Activated CD8-positive, alpha-beta memory T cell treated with anti-CD3 and anti-CD28 coated beads for 4 hours (primary cell): ENCODE results near the gene AMBRA1.
"Not testable (repeated sequence)": the region's sequence is repeated elsewhere in the genome, so short reads cannot be mapped to it uniquely, and the experiment has no call there.

ENCODE experiments used
- DNase-seq, 2 donors: peaks; one replicate each; pipeline ENCODE4 v3.0.0-alpha.2; 2020; ENCODE audit warnings: low read depth in 2 of 2

Gene AMBRA1

DNA sequence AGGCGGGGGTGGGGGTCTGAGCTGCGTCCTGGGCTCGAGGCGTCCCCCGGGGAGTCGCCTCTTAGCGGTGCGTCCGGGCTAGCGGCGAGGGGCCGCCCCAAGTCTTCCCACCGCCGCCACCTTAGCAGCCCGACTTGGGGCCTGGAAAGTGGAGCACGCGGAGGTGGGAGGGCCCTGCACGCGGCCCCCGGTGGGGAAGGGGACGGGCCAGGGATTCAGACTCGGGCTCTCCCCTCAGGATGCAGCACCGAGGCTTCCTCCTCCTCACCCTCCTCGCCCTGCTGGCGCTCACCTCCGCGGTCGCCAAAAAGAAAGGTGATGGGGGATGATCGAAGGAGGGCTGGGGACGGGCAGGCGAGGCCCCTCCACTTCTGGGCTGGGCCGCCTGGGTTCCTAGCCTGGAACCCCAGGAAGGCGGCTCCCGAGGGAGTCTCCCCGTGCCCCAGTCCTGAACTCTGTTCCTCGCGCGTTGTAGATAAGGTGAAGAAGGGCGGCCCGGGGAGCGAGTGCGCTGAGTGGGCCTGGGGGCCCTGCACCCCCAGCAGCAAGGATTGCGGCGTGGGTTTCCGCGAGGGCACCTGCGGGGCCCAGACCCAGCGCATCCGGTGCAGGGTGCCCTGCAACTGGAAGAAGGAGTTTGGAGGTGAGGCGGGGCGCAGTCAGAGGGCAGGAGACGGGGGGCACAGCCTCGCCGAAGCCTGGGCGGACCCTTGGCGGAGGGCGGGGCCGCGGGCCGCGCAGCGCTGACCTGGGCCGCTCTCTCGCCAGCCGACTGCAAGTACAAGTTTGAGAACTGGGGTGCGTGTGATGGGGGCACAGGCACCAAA lies 211.8 kb downstream of the AMBRA1 start:
- DNase-seq: no peak

- no peak for DNase-seq
Measured at GRCh38 chr11:46381048-46381818, 212.6 kb downstream of the AMBRA1 start, which contains the start of gene MDK. Gene MDK, plus strand, starts transcription at chr11:46381669. Its CDS starts 389 bp downstream, at chr11:46382058.

- peak; percentile 27 to 30 for DNase-seq
Measured at GRCh38 chr11:46380340-46381047, 213.3 kb downstream of the AMBRA1 start.

GRCh38 chr11:46379482-46380293 lies 214.1 kb downstream of the AMBRA1 start:
- not testable (repeated sequence) for DNase-seq

GRCh38 chr11:46378811-46379481 lies 214.9 kb downstream of the AMBRA1 start:
- DNase-seq: no peak

GRCh38 chr11:46378296-46378695 lies 215.5 kb downstream of the AMBRA1 start:
- no peak for DNase-seq

DNA sequence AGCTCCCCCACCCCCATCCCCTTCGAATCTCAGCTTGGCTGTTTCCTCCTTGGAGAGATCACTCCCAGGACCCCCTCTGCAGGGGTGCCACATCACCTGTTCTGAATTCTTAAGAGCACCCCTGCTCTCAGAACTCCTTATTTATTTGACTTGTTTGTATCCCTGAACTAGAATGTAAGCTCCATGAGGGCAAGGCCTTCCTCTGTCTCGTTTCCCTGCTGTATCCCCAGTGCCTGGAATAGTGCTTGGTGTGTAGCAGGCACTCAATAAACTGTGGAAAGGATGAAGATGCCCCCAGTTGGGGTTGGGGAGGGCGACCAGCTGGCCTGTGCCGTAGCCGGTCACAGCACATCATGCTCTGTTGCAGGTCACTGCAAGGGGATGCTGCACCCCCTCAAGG lies 216.0 kb downstream of the AMBRA1 start:
- no peak for DNase-seq

- no peak for DNase-seq
Measured at GRCh38 chr11:46377290-46377689, 216.5 kb downstream of the AMBRA1 start.

GRCh38 chr11:46376258-46377050 lies 217.4 kb downstream of the AMBRA1 start:
- DNase-seq: no peak

GRCh38 chr11:46375392-46376101 lies 218.3 kb downstream of the AMBRA1 start:
- no peak for DNase-seq

DNA sequence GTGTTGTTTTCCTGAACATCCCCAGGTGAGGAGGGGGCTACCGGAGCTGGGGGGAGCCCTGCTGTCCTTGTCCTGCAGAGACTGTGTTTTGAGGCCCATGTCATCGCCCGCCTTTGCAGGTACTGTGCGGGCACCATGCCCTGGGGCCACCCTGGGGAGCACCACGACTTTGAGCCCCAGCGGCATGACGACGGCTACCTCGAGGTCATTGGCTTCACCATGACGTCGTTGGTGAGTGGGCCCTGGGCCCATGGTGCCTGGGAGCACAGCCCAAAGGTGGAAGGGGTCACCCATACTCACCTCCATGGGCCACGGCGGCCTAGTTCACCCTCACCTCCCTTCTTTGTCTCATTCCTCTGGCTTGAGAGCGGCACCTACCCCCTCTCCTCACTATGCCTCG lies 219.0 kb downstream of the AMBRA1 start:
- DNase-seq: no peak

- DNase-seq: no peak
Measured at GRCh38 chr11:46373787-46374740, 219.8 kb downstream of the AMBRA1 start.

- DNase-seq: not testable (repeated sequence)
Measured at GRCh38 chr11:46372501-46372900, 221.3 kb downstream of the AMBRA1 start.

DNA sequence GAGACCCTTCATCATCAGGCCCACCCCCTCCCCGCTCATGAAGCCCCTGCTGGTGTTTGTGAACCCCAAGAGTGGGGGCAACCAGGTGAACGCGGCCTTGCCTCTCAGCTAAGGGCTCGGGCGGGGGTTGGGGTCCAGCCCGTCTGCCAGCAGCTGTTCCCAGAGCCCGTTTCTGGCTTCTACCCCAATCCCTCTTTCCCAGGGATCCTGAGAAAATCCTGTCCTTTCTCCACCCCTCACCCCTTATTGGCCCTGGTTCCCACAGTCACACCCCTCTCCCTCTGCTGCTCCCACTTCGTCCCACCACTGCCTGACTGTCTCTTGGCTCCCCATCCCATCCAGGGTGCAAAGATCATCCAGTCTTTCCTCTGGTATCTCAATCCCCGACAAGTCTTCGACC lies 221.7 kb downstream of the AMBRA1 start:
- no peak for DNase-seq

- DNase-seq: not testable (repeated sequence)
Measured at GRCh38 chr11:46371262-46371661, 222.6 kb downstream of the AMBRA1 start.

DNA sequence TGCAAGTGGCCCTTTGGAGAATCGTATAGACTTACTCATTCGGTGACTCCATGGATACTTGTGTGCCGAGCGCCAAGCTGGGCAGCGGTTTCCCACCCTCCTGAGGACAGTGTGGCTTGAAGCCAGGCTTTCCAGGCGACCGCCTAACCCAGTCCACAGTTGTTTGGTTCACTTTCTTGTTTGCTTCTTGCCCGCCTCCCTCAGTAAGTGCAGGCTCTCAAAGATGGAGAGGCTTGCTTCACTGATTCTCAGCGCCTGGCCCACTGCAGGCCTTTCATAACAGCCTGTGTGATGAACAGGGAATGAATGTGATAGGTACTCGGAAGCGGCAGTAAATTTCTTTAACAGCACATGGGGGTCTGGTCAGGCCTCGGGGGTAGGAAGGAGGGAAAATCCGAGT lies 223.6 kb downstream of the AMBRA1 start:
- no peak for DNase-seq

GRCh38 chr11:46369458-46370152 lies 224.2 kb downstream of the AMBRA1 start:
- no peak for DNase-seq

GRCh38 chr11:46367916-46368267 lies 225.9 kb downstream of the AMBRA1 start:
- no peak for DNase-seq
